Measurements from ENCODE around the gene CSTF2.
"Not testable (repeated sequence)": the region's sequence is repeated elsewhere in the genome, so short reads cannot be mapped to it uniquely, and the experiment has no call there.

- not testable (repeated sequence) for TF ChIP-seq EZH2phosphoT487 (IDR thresholded peaks at IDR 0.05; ENCODE audit: borderline replicate concordance, low read length); CTCF (IDR thresholded peaks at IDR 0.05; ENCODE audit: low read depth, low read length, poor library complexity, severe bottlenecking)
Observed at GRCh38 chrX:100808265-100808664, 11.9 kb upstream of the CSTF2 start.

Measured in DOHH2 (cell line).